ENCODE measurements around the gene CYREN. TPM values are rescaled to one million over a fixed set of nuclear protein-coding genes. Genes with fewer than 3 reads are reported as not detected.
A peak's percentile ranks its signal among the peaks of the same experiment; 100 is the strongest.

CYREN gene
- total and polyA plus RNA-seq, 2 of the 13 experiments (the other 11 are each of a cell fraction or from before 2014, with no cell fraction given) = 20.7 to 60.7 TPM

- no TSS peak for BruUV-seq (replicated peaks)
- peak within 1 kb of the TSS; percentile 96 for H3K4me2 ChIP-seq (ENCODE audit: low read depth, low read length)
- POLR2A ChIA-PET = interaction anchor here (1.0 to 2.1 kb wide), 6 partner anchors 29 to 47 kb away, joined by 3 to 12 read pairs (median 3); partner anchors contain the start of gene CYREN
- H3K27ac ChIP-seq (ENCODE audit: extremely low read length, insufficient read depth, low read length) = peak within 1 kb of the TSS; percentile 54
- H4K20me1 ChIP-seq (ENCODE audit: insufficient read depth, low read length) = no peaks in the 10 kb centered on the region
- H3K9me3 ChIP-seq (ENCODE audit: low read length) = no peaks in the 10 kb centered on the region
- peak; percentile 90 for ATAC-seq
- 0% methylated on average over 3 of the region's 82 CpGs for whole genome bisulfite sequencing (ENCODE audit: low lambda C conversion rate)
- in situ Hi-C loops (cut with HindIII; ENCODE audit: extremely low pct_ligation_motif_present, low pct_unique_long_range_greater_than_20kb) = loop anchor here (5.0 kb wide), 1 partner anchor 34 kb away; no protein-coding TSS in a partner anchor
- CTCF ChIA-PET (ENCODE audit: low intra/inter-chr PET ratio, low total read pairs) = no interaction called here
- peaks cover 66% of the 10 kb centered on the region for H3K4me1 ChIP-seq (ENCODE audit: insufficient read depth, low read length)
- FAIRE-seq = no peak
- no peaks in the 10 kb centered on the region for H3K36me3 ChIP-seq (replicated peaks in 1 of 2; ENCODE audit: control insufficient read depth in 1 of 2, insufficient read depth in 2 of 2, low read length in 2 of 2)
- H3K79me2 ChIP-seq (ENCODE audit: insufficient read depth, low read length) = peaks cover 9% of the 10 kb centered on the region
- peak within 1 kb of the TSS; percentile 86 to 98 (median 96) for H3K4me3 ChIP-seq (replicated peaks in 1 of 3; ENCODE audit: insufficient read depth in 1 of 3, low read depth in 2 of 3, low read length in 3 of 3)
- H2AFZ ChIP-seq (ENCODE audit: low read length) = peak within 1 kb of the TSS; percentile 70
- no peaks in the 10 kb centered on the region; a peak in 1 of 5 replicates for H3K27me3 ChIP-seq (ENCODE audit: control insufficient read depth in 1 of 2, insufficient read depth in 2 of 2, low read length in 2 of 2)
- DNase-seq (ENCODE audit: low spot score) = peak; percentile 85
- intact Hi-C loops (cut with micrococcal nuclease; ENCODE audit: unreplicated experiment) = loop anchor here (2.0 to 5.0 kb wide), 2 partner anchors 39 to 41 kb away; no protein-coding TSS in a partner anchor
- peak within 1 kb of the TSS; percentile 83 for H3K9ac ChIP-seq (ENCODE audit: insufficient read depth, low read depth, low read length)
- TF ChIP-seq POGK (CRISPR knock-in tag; conservative IDR thresholded peaks at IDR 0.05) (0 out of 2 replicates have a peak, but pooled peaks have one; percentile 19), ZSCAN31 (CRISPR knock-in tag; IDR thresholded peaks at IDR 0.05; ENCODE audit: low read depth) (0 out of 2 replicates have a peak, but pooled peaks have one; percentile 35), ZNF552 (CRISPR knock-in tag; IDR thresholded peaks at IDR 0.05; ENCODE audit: borderline replicate concordance) (no peak), CHCHD3 (CRISPR knock-in tag; IDR thresholded peaks at IDR 0.05) (no peak), TFAP4 (IDR thresholded peaks at IDR 0.05; ENCODE audit: borderline replicate concordance, low read depth) (no peak), FOXK2 (IDR thresholded peaks at IDR 0.05) (no peak), HIVEP1 (CRISPR knock-in tag; IDR thresholded peaks at IDR 0.05) (no peak), MYPOP (CRISPR knock-in tag; IDR thresholded peaks at IDR 0.05) (peak; percentile 98), MTA1 (CRISPR knock-in tag; IDR thresholded peaks at IDR 0.05; ENCODE audit: borderline replicate concordance) (peak; percentile 43; the same call in 1 of the 2 replicates), ZBTB43 (CRISPR knock-in tag; conservative IDR thresholded peaks at IDR 0.05) (no peak; the same call in 1 of the 2 replicates), PBX2 (CRISPR knock-in tag; IDR thresholded peaks at IDR 0.05) (no peak), NR1H2 (CRISPR knock-in tag; IDR thresholded peaks at IDR 0.05; ENCODE audit: borderline replicate concordance, low read depth) (no peak), NONO (IDR thresholded peaks at IDR 0.05) (no peak), NONO (CRISPR knock-in tag; conservative IDR thresholded peaks at IDR 0.05) (peak; percentile 40; the same call in 1 of the 2 replicates), ZNF432 (CRISPR knock-in tag; IDR thresholded peaks at IDR 0.05; ENCODE audit: borderline replicate concordance) (no peak), GLI4 (CRISPR knock-in tag; IDR thresholded peaks at IDR 0.05; ENCODE audit: borderline replicate concordance) (peak; percentile 79; the same call in 1 of the 2 replicates), ZZZ3 (CRISPR knock-in tag; IDR thresholded peaks at IDR 0.05; ENCODE audit: borderline replicate concordance) (no peak)
Measured at GRCh38 chr7:135211179-135211945, 40.9 kb upstream of the CYREN start, which contains the start of gene WDR91. WDR91 (minus strand) TSS chr7:135211526; CDS start chr7:135211502, 24 bp downstream.
